Right lobe of liver (tissue), 4 donors: ENCODE results near the gene KAZN.

ENCODE experiments used
- POLR2A ChIP-seq: fragments of 450-650 bp; IDR thresholded peaks from one replicate; pipeline ENCODE4 v1.6.1; 2017; ENCODE audit warnings: antibody characterized with exemption, mild to moderate bottlenecking
- TF ChIP-seq, protein P1 (sequence below), 4 donors: fragments of 200-600 bp in 3 of 4; fragments of 450-650 bp in 1 of 4; IDR thresholded peaks; one replicate each; pipeline versions ENCODE4 v1.5.1 to v1.8.0; 2016 to 2022; ENCODE audit warnings: antibody characterized with exemption in 4 of 4, mild to moderate bottlenecking in 2 of 4
- donor health status: DM: no; HTN: no; CAD: no.
- donor health status: DM: no; HTN: no; CAD: no.
- donor health status: DM: no; HTN: yes; CAD: no.

GRCh38 chr1:15113146-15113545, 514.7 kb downstream of the KAZN start:
- TF ChIP-seq, protein P1, sequence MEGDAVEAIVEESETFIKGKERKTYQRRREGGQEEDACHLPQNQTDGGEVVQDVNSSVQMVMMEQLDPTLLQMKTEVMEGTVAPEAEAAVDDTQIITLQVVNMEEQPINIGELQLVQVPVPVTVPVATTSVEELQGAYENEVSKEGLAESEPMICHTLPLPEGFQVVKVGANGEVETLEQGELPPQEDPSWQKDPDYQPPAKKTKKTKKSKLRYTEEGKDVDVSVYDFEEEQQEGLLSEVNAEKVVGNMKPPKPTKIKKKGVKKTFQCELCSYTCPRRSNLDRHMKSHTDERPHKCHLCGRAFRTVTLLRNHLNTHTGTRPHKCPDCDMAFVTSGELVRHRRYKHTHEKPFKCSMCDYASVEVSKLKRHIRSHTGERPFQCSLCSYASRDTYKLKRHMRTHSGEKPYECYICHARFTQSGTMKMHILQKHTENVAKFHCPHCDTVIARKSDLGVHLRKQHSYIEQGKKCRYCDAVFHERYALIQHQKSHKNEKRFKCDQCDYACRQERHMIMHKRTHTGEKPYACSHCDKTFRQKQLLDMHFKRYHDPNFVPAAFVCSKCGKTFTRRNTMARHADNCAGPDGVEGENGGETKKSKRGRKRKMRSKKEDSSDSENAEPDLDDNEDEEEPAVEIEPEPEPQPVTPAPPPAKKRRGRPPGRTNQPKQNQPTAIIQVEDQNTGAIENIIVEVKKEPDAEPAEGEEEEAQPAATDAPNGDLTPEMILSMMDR (IDR thresholded peaks at IDR 0.05): no peak
- TF ChIP-seq POLR2A: no peak
